ENCODE measurements around the gene C2orf66.

DNA sequence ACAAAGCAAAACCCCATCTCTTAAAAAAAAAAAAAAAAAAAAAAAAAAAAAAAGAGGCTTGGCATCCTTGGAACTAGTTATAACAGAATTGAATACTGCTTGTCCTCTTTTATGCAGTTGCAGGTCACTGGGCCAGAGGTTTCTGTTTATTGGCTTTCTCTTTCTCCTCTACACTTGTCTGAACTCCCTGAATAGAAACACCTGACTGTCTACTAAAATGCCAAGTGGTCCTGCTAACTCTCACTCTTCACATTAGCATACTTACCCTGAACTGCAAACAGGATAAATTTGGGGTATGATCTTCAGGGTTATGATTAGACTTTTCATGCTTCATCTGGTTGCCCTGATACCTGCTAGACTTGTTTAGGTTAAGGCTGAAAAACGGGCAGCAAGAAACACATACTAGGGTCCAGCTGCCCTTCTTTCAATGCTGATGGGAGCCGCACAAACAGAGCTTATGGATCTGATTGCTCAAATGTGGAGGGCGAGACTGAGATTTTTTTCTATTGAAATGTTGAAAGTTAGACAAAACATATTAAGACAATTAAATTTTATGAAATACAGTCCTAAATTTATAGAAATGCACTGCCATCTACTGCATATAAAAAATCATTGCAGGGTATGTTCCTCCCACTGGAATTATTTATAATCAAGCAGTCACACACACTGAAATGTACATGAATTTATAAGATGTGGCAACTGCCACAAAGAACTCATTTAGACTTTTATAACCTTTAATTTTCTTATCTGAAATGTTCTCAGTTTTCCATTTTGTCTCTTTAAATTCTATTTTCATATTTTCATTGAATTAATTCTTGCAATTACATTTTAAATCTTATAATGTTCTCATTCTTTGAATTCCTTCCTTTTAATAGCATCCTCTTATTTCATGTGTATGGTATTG is 50.4 kb downstream of the C2orf66 start:
- TF ChIP-seq GATA2 (IDR thresholded peaks at IDR 0.05; ENCODE audit: low read depth, low read length) (no peak), GATA3 (IDR thresholded peaks at IDR 0.05; ENCODE audit: low read depth, low read length) (no peak)
